CD4-positive, alpha-beta T cell (primary cell): ENCODE results near the gene FBXO21. TPM values are rescaled to one million over a fixed set of nuclear protein-coding genes. Genes with fewer than 3 reads are reported as not detected.
"Not testable (repeated sequence)": the region's sequence is repeated elsewhere in the genome, so short reads cannot be mapped to it uniquely, and the experiment has no call there.

Experiments used
- ATAC-seq: fragments of 200-7000 bp; cut with Tn5 transposase; one replicate; pipeline ENCODE4 v1.10.0; 2022; ENCODE audit warnings: mild to moderate bottlenecking; ENCODE audit not compliant: poor library complexity
- CTCF ChIA-PET: fragments of 350-600 bp; sonication (Branson Sonifier 250); formaldehyde crosslinking; loops from one replicate; lab custom pipeline; 2021; ENCODE audit warnings: antibody characterized with exemption, inconsistent platforms; lab: Charles Lee
- POLR2A ChIA-PET: fragments of 350-600 bp; sonication (Branson Sonifier 250); formaldehyde crosslinking; loops from one replicate; lab custom pipeline; 2021; ENCODE audit warnings: antibody characterized with exemption, inconsistent platforms; lab: Charles Lee
- DNase-seq, 14 experiments: peaks; one replicate each; pipeline ENCODE4 v3.0.0-alpha.2; 2013 to 2020; ENCODE audit warnings: mixed read lengths in 2 of 14
- H3K27ac ChIP-seq, 2 donors: one replicate each; pipeline versions ENCODE4 v1.5.1 to v1.7.0; 2013; ENCODE audit warnings: low read length in 2 of 2, low read depth in 1 of 2, mild to moderate bottlenecking in 1 of 2
- H3K27me3 ChIP-seq, 2 experiments: 1 replicate in 1 of 2; 2 replicates in 1 of 2; pipeline versions ENCODE4 v1.6.1 to v1.7.0; 2013; ENCODE audit warnings: low read length in 2 of 2, control low read depth in 1 of 2, mild to moderate bottlenecking in 1 of 2, moderate library complexity in 1 of 2; ENCODE audit not compliant: insufficient read depth in 2 of 2, control insufficient read depth in 1 of 2
- H3K36me3 ChIP-seq: one replicate; pipeline ENCODE4 v1.6.1; 2013; ENCODE audit warnings: low read length, control low read depth; ENCODE audit not compliant: insufficient read depth
- H3K4me1 ChIP-seq: one replicate; pipeline ENCODE4 v1.6.1; 2013; ENCODE audit warnings: low read length, control low read depth; ENCODE audit not compliant: insufficient read depth
- H3K4me3 ChIP-seq: one replicate; pipeline ENCODE4 v1.5.1; 2013; ENCODE audit warnings: mild to moderate bottlenecking, low read length, moderate library complexity
- H3K9me3 ChIP-seq, 2 experiments: 1 replicate in 1 of 2; 2 replicates in 1 of 2; pipeline versions ENCODE4 v1.6.1 to v1.7.0; 2013; ENCODE audit warnings: low read length in 2 of 2, mild to moderate bottlenecking in 2 of 2, control low read depth in 1 of 2, moderate library complexity in 1 of 2; ENCODE audit not compliant: control insufficient read depth in 1 of 2, insufficient read depth in 1 of 2
- H3K27ac Mint-ChIP-seq: one replicate; pipeline ENCODE4 v1.8.0; 2020; ENCODE audit warnings: mixed read lengths
- H3K27me3 Mint-ChIP-seq: one replicate; pipeline ENCODE4 v1.8.0; 2021; ENCODE audit warnings: mixed read lengths
- H3K36me3 Mint-ChIP-seq: one replicate; pipeline ENCODE4 v1.8.0; 2021; ENCODE audit warnings: low read depth, mixed read lengths
- H3K4me1 Mint-ChIP-seq: one replicate; pipeline ENCODE4 v1.8.0; 2021; ENCODE audit warnings: low read depth, mixed read lengths
- H3K4me3 Mint-ChIP-seq: one replicate; pipeline ENCODE4 v1.8.0; 2020; ENCODE audit warnings: mild to moderate bottlenecking, mixed read lengths
- H3K9me3 Mint-ChIP-seq: one replicate; pipeline ENCODE4 v1.8.0; 2020; ENCODE audit warnings: mixed read lengths
- intact Hi-C, 2 experiments: fragments of 100-400 bp; cut with DNase I in 1 of 2; cut with micrococcal nuclease in 1 of 2; formaldehyde crosslinking; loops; one replicate each; pipeline versions ENCODE4 v1.15.1 to v1.9.0; 2023 to 2025; cut with DNase I, micrococcal nuclease
- total RNA-seq, 174 experiments: library from RNA in 2 of 174; stranded (reverse) in 2 of 174; gene quantifications; one replicate each; pipeline ENCODE4 v1.2.3 and lab custom pipeline; 2021 to 2026
- TF ChIP-seq, protein P1 (sequence below): fragments of 200-600 bp; IDR thresholded peaks from one replicate; pipeline ENCODE4 v1.8.0; 2022; ENCODE audit warnings: antibody characterized with exemption, mild to moderate bottlenecking

Gene FBXO21
- total RNA-seq, 2 experiments from 2014 or later = 67.7 to 67.9 TPM

DNA sequence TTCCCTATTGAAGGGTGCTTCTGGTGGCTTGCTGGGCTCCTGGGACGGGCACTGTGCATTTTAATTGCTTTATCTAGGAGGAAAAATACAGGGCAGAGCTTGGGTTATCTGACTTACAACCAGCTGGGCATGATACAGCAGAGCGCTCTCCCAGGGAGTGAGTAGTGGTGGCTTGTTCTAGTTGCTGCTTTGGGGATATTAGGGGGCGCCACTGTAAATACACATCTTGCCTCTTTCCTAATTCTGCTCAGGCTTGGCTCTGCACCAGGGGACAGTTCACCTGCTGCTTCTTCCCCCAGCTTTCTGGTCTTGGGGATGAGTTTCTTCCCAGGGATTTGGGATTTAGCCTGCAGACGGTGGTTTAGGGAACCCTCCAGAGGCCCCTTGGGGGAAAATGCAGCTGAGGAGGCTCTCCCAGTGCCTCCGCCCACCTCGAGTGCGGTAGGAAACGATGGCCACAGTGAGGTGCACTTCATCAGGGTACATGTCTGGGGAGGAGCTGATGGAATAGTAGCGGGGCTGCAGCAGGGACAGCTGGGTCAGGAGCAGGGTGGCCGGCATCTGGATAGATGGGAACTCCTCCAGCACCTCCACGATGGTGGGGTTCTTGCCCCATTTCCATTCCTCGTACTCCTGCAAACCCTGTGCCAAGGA, 36.9 kb upstream of the FBXO21 start:
- CTCF ChIA-PET = no interaction called here

DNA sequence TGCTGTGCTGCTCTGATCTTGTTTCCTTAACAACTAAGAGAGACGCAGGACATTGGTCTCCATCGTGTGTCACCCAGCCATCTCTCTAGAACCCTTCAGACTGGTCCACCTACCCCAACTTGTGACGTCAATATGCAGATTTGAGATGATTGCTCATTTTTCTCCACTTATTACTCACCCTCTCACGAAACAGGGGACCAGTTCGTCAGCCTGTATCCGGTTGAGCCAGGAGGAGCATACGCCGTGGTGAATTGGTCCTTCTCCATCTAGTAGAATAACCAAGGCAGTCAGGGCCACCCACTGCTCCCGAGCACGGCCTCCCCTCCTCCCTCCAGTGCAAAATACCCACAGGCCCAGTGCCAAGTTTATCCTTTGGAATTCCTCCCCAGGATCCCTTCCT, 36.2 kb upstream of the FBXO21 start:
- intact Hi-C loops = no loop called here
- H3K4me3 ChIP-seq = no peak overlapping the region
- H3K36me3 ChIP-seq = no peaks in the 10 kb centered on the region
- POLR2A ChIA-PET = no interaction called here
- ATAC-seq = no peak
- no peaks in the 10 kb centered on the region for H3K9me3 ChIP-seq
- H3K4me1 ChIP-seq = no peaks in the 10 kb centered on the region
- no peak overlapping the region for H3K4me3 Mint-ChIP-seq
- H3K9me3 Mint-ChIP-seq = no peaks in the 10 kb centered on the region
- H3K27me3 ChIP-seq = peaks cover 2% of the 10 kb centered on the region in 2 experiments
- no peak overlapping the region for H3K27ac Mint-ChIP-seq
- TF ChIP-seq, protein P1, sequence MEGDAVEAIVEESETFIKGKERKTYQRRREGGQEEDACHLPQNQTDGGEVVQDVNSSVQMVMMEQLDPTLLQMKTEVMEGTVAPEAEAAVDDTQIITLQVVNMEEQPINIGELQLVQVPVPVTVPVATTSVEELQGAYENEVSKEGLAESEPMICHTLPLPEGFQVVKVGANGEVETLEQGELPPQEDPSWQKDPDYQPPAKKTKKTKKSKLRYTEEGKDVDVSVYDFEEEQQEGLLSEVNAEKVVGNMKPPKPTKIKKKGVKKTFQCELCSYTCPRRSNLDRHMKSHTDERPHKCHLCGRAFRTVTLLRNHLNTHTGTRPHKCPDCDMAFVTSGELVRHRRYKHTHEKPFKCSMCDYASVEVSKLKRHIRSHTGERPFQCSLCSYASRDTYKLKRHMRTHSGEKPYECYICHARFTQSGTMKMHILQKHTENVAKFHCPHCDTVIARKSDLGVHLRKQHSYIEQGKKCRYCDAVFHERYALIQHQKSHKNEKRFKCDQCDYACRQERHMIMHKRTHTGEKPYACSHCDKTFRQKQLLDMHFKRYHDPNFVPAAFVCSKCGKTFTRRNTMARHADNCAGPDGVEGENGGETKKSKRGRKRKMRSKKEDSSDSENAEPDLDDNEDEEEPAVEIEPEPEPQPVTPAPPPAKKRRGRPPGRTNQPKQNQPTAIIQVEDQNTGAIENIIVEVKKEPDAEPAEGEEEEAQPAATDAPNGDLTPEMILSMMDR = no peak
- H3K27ac ChIP-seq = no peak overlapping the region
- no peaks in the 10 kb centered on the region for H3K36me3 Mint-ChIP-seq
- no peak for DNase-seq
- CTCF ChIA-PET = no interaction called here
- no peaks in the 10 kb centered on the region for H3K4me1 Mint-ChIP-seq
- peaks cover 16% of the 10 kb centered on the region for H3K27me3 Mint-ChIP-seq

More for the DNA sequence above, 36.9 kb upstream of the FBXO21 start:
- POLR2A ChIA-PET = no interaction called here
- TF ChIP-seq, protein P1 = no peak
- ATAC-seq (no peak), DNase-seq (no peak)
- H3K36me3 ChIP-seq = no peaks in the 10 kb centered on the region
- H3K9me3 Mint-ChIP-seq = no peaks in the 10 kb centered on the region
- no peaks in the 10 kb centered on the region for H3K9me3 ChIP-seq
- peaks cover 2 to 8% of the 10 kb centered on the region in 2 experiments for H3K27me3 ChIP-seq
- H3K36me3 Mint-ChIP-seq = no peaks in the 10 kb centered on the region
- no peaks in the 10 kb centered on the region for H3K4me1 ChIP-seq
- H3K27me3 Mint-ChIP-seq = peaks cover 22% of the 10 kb centered on the region
- no peak overlapping the region for H3K4me3 Mint-ChIP-seq
- no peaks in the 10 kb centered on the region for H3K4me1 Mint-ChIP-seq
- H3K27ac Mint-ChIP-seq = no peak overlapping the region
- no peak overlapping the region for H3K4me3 ChIP-seq
- intact Hi-C loops = no loop called here
- H3K27ac ChIP-seq = no peak overlapping the region

DNA sequence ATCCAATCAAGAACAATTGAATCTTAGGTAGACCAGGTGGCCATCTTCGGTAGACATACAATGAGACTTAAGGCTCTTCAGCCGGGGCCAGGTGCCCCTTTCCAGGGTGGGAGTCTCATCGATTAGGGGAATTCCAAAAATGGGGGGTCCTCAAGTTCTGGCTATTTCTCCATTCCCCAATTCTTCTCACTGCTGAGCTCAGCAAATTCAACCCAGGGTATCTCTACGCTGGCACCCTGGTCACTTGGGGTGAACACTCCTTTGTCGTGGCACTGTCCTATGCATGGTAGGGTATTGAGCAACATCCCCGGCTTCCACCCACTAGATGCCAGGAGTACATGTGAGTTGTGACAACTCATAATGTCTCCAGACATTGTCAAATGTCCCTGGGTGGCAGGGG, 34.9 kb upstream of the FBXO21 start:
- Histone ChIP-seq H3K4me3 (no peak overlapping the region), H3K9me3 (no peaks in the 10 kb centered on the region), H3K4me1 (no peaks in the 10 kb centered on the region), H3K27me3 (peaks cover under 1 to 4% of the 10 kb centered on the region in 2 experiments), H3K27ac (no peak overlapping the region), H3K36me3 (no peaks in the 10 kb centered on the region)
- TF ChIP-seq, protein P1 = no peak
- ChIA-PET CTCF (no interaction called here), POLR2A (no interaction called here)
- Mint-ChIP-seq H3K27ac (no peak overlapping the region), H3K9me3 (no peaks in the 10 kb centered on the region), H3K27me3 (peaks cover 18% of the 10 kb centered on the region), H3K36me3 (no peaks in the 10 kb centered on the region), H3K4me1 (no peaks in the 10 kb centered on the region), H3K4me3 (no peak overlapping the region)
- DNase-seq = no peak
- ATAC-seq = no peak
- intact Hi-C loops = no loop called here

DNA sequence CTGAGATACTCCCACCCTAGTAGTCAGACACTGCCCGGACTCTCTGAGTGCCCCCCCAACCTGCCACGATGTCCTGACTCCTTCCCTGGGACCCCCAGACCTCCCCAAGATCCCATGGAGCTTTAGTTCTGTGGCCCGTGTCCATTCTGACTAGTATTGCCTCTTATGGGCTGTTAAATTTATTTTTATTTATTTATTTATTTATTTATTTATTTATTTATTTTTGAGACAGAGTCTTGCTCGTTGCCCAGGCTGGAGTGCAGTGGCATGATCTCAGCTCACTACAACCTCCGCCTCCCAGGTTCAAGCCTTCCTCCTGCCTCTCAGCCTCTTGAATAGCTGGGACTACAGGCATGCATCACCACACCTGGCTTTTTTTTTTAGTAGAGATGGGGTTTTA, 30.7 kb upstream of the FBXO21 start:
- H3K4me3 Mint-ChIP-seq, CTCF ChIA-PET, H3K27ac Mint-ChIP-seq, H3K36me3 ChIP-seq, H3K27ac ChIP-seq, H3K4me1 ChIP-seq, intact Hi-C loops, ATAC-seq, H3K4me1 Mint-ChIP-seq, POLR2A ChIA-PET, DNase-seq, H3K9me3 ChIP-seq, H3K9me3 Mint-ChIP-seq, H3K27me3 ChIP-seq, H3K4me3 ChIP-seq, H3K36me3 Mint-ChIP-seq: not testable (repeated sequence)
- H3K27me3 Mint-ChIP-seq = peaks cover 19% of the 10 kb centered on the region
